Measurements from ENCODE around the gene TMEM69. TPM values are rescaled to one million over a fixed set of nuclear protein-coding genes. Genes with fewer than 3 reads are reported as not detected.

TMEM69 gene
- total RNA-seq, 6 experiments from 2014 or later, result 7.5 to 17.5 (median 10.0) TPM

DNA sequence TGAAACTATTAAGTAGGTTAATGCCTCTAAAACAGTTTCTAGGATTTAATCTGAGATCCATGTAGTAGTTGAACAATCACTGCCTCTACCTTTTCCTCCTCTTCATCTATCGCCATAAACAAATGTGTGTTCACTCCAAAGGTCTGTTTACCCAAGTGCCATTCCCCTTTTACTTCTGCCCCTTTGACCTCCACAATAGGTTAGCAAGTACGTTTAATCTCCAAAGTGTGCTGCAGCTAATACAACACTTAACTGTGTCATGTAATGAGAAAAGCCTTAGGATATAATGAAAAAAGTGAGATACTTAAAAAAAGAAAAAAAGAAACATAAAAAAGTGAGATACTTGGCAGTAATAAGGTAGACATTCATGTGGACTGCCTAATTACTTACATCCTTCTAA, 29.8 kb upstream of the TMEM69 start:
- no peak for TF ChIP-seq POLR2A (IDR thresholded peaks at IDR 0.05)
- TF ChIP-seq, protein P1, sequence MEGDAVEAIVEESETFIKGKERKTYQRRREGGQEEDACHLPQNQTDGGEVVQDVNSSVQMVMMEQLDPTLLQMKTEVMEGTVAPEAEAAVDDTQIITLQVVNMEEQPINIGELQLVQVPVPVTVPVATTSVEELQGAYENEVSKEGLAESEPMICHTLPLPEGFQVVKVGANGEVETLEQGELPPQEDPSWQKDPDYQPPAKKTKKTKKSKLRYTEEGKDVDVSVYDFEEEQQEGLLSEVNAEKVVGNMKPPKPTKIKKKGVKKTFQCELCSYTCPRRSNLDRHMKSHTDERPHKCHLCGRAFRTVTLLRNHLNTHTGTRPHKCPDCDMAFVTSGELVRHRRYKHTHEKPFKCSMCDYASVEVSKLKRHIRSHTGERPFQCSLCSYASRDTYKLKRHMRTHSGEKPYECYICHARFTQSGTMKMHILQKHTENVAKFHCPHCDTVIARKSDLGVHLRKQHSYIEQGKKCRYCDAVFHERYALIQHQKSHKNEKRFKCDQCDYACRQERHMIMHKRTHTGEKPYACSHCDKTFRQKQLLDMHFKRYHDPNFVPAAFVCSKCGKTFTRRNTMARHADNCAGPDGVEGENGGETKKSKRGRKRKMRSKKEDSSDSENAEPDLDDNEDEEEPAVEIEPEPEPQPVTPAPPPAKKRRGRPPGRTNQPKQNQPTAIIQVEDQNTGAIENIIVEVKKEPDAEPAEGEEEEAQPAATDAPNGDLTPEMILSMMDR (IDR thresholded peaks at IDR 0.05), result no peak
- H3K4me1 ChIP-seq, result peaks cover 0 to 38% (median 13%) of the 10 kb centered on the region in 4 donors
- peaks cover 7 to 73% (median 21%) of the 10 kb centered on the region in 4 donors for H3K36me3 ChIP-seq
- intact Hi-C loops (cut with DNase I), result no loop called here
- H3K4me3 ChIP-seq, result no peak overlapping the region
- ATAC-seq (peak; percentile 95 to 97 (median 96)), DNase-seq (no peak)
- no peaks in the 10 kb centered on the region for H3K27me3 ChIP-seq
- H3K9me3 ChIP-seq, result no peaks in the 10 kb centered on the region
- H3K27ac ChIP-seq, result peak overlapping the region; percentile 24 to 81 (median 70)
- WGBS (ENCODE audit: insufficient coverage, low coverage, low lambda C conversion rate, missing lambda C conversion rate), result 26% methylated on average over 2 of the region's 2 CpGs

DNA sequence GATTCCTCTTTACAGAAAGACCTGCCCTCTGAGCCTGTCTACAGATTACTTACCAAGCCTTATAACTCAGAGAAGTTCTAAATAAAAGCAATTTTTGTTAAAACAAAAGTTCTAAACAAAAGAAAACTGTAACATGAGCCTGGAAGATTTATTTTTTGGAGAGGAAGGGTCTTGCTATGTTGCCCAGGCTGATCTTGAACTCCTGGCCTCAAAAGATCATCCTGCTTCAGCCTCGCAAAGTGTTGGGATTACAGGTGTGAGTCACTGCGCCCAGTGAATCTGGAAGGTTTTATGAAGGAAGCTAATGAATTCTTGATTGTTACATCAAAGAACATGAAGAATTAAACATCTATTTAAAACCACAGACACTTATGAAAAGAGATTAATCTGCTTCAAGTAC, 28.8 kb upstream of the TMEM69 start:
- H3K4me3 ChIP-seq, result no peak overlapping the region
- H3K27ac ChIP-seq, result peak overlapping the region in 1 of 3 donors; percentile 81
- peaks cover 0 to 38% (median 13%) of the 10 kb centered on the region in 4 donors for H3K4me1 ChIP-seq
- no peaks in the 10 kb centered on the region for H3K27me3 ChIP-seq
- DNase-seq (no peak), ATAC-seq (no peak)
- 96% methylated on average over 2 of the region's 2 CpGs for WGBS (ENCODE audit: insufficient coverage, low coverage, low lambda C conversion rate, missing lambda C conversion rate)
- H3K36me3 ChIP-seq, result peaks cover 7 to 63% (median 15%) of the 10 kb centered on the region in 4 donors
- no peaks in the 10 kb centered on the region for H3K9me3 ChIP-seq
- intact Hi-C loops (cut with DNase I), result no loop called here
- TF ChIP-seq, protein P1 (IDR thresholded peaks at IDR 0.05), result no peak
- TF ChIP-seq POLR2A (IDR thresholded peaks at IDR 0.05), result no peak

DNA sequence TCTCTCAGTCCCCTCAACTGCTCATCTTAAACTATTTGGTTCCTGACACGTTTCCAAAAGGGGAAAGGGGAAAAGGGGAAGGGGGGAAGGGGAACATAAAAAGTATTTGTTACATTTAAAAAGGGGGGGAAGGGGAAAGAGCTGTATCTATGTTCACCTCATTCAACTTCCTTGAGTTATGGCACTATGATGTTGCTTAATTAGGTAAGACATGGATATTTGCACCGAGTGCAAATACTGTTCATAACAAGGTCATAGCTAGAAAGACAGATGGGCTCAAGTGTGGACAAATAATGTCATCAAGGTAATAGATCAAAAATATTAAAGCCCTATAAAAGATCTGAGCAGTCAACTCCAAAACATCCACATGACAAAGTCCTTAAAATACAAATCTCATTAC, 27.6 kb upstream of the TMEM69 start:
- no peak for ATAC-seq
- 55% methylated on average over 2 of the region's 2 CpGs for WGBS (ENCODE audit: insufficient coverage, low coverage, low lambda C conversion rate, missing lambda C conversion rate)
- peaks cover 2 to 52% (median 10%) of the 10 kb centered on the region in 4 donors for H3K36me3 ChIP-seq
- DNase-seq, result no peak
- H3K27ac ChIP-seq, result no peak overlapping the region
- TF ChIP-seq, protein P1 (IDR thresholded peaks at IDR 0.05), result no peak
- TF ChIP-seq POLR2A (IDR thresholded peaks at IDR 0.05), result no peak
- intact Hi-C loops (cut with DNase I), result no loop called here
- no peaks in the 10 kb centered on the region for H3K9me3 ChIP-seq
- H3K4me3 ChIP-seq, result no peak overlapping the region
- no peaks in the 10 kb centered on the region for H3K27me3 ChIP-seq
- peaks cover 0 to 38% (median 13%) of the 10 kb centered on the region in 4 donors for H3K4me1 ChIP-seq

DNA sequence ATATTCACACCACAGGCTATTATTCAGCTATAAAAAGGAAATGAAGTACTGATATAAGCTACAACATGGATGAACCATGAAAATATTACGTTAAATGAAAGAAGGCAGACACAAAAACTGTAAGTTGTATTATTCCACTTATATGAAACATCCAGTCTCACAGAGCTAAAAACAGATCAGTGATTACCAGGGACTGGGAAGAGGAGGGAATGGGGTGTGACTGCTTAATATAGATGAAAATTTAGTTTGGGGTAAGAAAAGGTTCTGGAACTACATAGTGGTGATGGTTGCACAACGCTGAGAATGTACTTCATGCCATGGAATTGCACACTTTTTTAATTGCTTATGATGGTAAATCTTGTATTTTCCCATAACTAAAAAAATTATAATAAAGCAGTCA, 21.1 kb upstream of the TMEM69 start:
- no peak for ATAC-seq

More for the DNA sequence above, 21.1 kb upstream of the TMEM69 start:
- DNase-seq, result no peak
- Histone ChIP-seq H3K4me3 (no peak overlapping the region), H3K4me1 (peaks cover 0 to 40% (median 10%) of the 10 kb centered on the region in 4 donors), H3K9me3 (no peaks in the 10 kb centered on the region), H3K27me3 (no peaks in the 10 kb centered on the region), H3K36me3 (no peaks in the 10 kb centered on the region), H3K27ac (no peak overlapping the region)
- intact Hi-C loops (cut with DNase I), result no loop called here
- no peak for TF ChIP-seq POLR2A (IDR thresholded peaks at IDR 0.05)
- TF ChIP-seq, protein P1 (IDR thresholded peaks at IDR 0.05), result no peak
- WGBS (ENCODE audit: insufficient coverage, low coverage, low lambda C conversion rate, missing lambda C conversion rate), result 83% methylated on average over 2 of the region's 2 CpGs

Measured in right lobe of liver (tissue), 6 donors.